HG03520 (cell line): ENCODE results near the gene ARPP19.
"Not testable (repeated sequence)": the region's sequence is repeated elsewhere in the genome, so short reads cannot be mapped to it uniquely, and the experiment has no call there.

Experiments used
- ATAC-seq: cut with Tn5 transposase; IDR thresholded peaks from one replicate; pipeline ENCODE4 v1.9.1; 2021; ENCODE audit warnings: mild to moderate bottlenecking, moderate library complexity; ENCODE audit not compliant: unreplicated experiment

Gene ARPP19

GRCh38 chr15:52515343-52515742, 53.5 kb downstream of the ARPP19 start:
- ATAC-seq = no peak

- no peak for ATAC-seq
These were observed 54.3 kb downstream of the ARPP19 start for GRCh38 chr15:52514482-52514881.

GRCh38 chr15:52512869-52513268, 56.0 kb downstream of the ARPP19 start:
- ATAC-seq = not testable (repeated sequence)

GRCh38 chr15:52511084-52511483, 57.7 kb downstream of the ARPP19 start:
- no peak for ATAC-seq

- no peak for ATAC-seq
These were observed 59.2 kb downstream of the ARPP19 start for GRCh38 chr15:52509500-52510245.

- ATAC-seq = no peak
These were observed 62.3 kb downstream of the ARPP19 start for GRCh38 chr15:52506549-52506948.

- no peak for ATAC-seq
These were observed 63.7 kb downstream of the ARPP19 start for GRCh38 chr15:52505151-52505550.

- ATAC-seq = no peak
These were observed 64.9 kb downstream of the ARPP19 start for GRCh38 chr15:52503788-52504496.

- no peak for ATAC-seq
These were observed 66.2 kb downstream of the ARPP19 start for GRCh38 chr15:52502608-52503007.

GRCh38 chr15:52499506-52499905, 69.3 kb downstream of the ARPP19 start:
- no peak for ATAC-seq

GRCh38 chr15:52498706-52499105, 70.1 kb downstream of the ARPP19 start:
- no peak for ATAC-seq
